Naive B cell (primary cell): ENCODE results near the gene ZNF609. TPM values are rescaled to one million over a fixed set of nuclear protein-coding genes. Genes with fewer than 3 reads are reported as not detected.

Experiments
- ATAC-seq, 2 donors: fragments of 150-1000 bp; cut with Tn5 transposase; 2 replicates each; pipeline ENCODE4 v1.10.0; 2021; ENCODE audit warnings: low read depth in 2 of 2, mild to moderate bottlenecking in 2 of 2, moderate library complexity in 2 of 2
- DNase-seq: peaks from one replicate; pipeline ENCODE4 v3.0.0; 2022
- H3K27ac Mint-ChIP-seq, 6 donors: one replicate each; pipeline ENCODE4 v1.8.0; 2020 to 2022; ENCODE audit warnings: mild to moderate bottlenecking in 6 of 6, mixed read lengths in 6 of 6, moderate library complexity in 5 of 6, inconsistent platforms in 2 of 6
- H3K27me3 Mint-ChIP-seq, 3 donors: one replicate each; pipeline ENCODE4 v1.8.0; 2021 to 2022; ENCODE audit warnings: mixed read lengths in 3 of 3, mild to moderate bottlenecking in 1 of 3
- H3K36me3 Mint-ChIP-seq, 2 donors: one replicate each; pipeline ENCODE4 v1.8.0; 2020 to 2022; ENCODE audit warnings: mixed read lengths in 2 of 2, inconsistent platforms in 1 of 2, mild to moderate bottlenecking in 1 of 2
- H3K4me1 Mint-ChIP-seq, 3 donors: one replicate each; pipeline ENCODE4 v1.8.0; 2020 to 2022; ENCODE audit warnings: mixed read lengths in 3 of 3, inconsistent platforms in 1 of 3, mild to moderate bottlenecking in 1 of 3, moderate library complexity in 1 of 3
- H3K4me3 Mint-ChIP-seq, 8 donors: one replicate each; pipeline ENCODE4 v1.8.0; 2020 to 2022; ENCODE audit warnings: mild to moderate bottlenecking in 8 of 8, mixed read lengths in 8 of 8, moderate library complexity in 8 of 8, inconsistent platforms in 2 of 8
- H3K9me3 Mint-ChIP-seq, 7 donors: one replicate each; pipeline ENCODE4 v1.8.0; 2020 to 2022; ENCODE audit warnings: mixed read lengths in 7 of 7, mild to moderate bottlenecking in 5 of 7, inconsistent platforms in 2 of 7, moderate library complexity in 1 of 7
- polyA plus RNA-seq, 6 donors: library from polyadenylated mRNA; unstranded; fragments of 300-500 nt; fragmentation: Illumina TruSeq; gene quantifications; one replicate each; pipeline ENCODE4 v1.2.3, GENCODE V29; 2021; ENCODE audit warnings: low read depth in 6 of 6

ZNF609 gene, protein sequence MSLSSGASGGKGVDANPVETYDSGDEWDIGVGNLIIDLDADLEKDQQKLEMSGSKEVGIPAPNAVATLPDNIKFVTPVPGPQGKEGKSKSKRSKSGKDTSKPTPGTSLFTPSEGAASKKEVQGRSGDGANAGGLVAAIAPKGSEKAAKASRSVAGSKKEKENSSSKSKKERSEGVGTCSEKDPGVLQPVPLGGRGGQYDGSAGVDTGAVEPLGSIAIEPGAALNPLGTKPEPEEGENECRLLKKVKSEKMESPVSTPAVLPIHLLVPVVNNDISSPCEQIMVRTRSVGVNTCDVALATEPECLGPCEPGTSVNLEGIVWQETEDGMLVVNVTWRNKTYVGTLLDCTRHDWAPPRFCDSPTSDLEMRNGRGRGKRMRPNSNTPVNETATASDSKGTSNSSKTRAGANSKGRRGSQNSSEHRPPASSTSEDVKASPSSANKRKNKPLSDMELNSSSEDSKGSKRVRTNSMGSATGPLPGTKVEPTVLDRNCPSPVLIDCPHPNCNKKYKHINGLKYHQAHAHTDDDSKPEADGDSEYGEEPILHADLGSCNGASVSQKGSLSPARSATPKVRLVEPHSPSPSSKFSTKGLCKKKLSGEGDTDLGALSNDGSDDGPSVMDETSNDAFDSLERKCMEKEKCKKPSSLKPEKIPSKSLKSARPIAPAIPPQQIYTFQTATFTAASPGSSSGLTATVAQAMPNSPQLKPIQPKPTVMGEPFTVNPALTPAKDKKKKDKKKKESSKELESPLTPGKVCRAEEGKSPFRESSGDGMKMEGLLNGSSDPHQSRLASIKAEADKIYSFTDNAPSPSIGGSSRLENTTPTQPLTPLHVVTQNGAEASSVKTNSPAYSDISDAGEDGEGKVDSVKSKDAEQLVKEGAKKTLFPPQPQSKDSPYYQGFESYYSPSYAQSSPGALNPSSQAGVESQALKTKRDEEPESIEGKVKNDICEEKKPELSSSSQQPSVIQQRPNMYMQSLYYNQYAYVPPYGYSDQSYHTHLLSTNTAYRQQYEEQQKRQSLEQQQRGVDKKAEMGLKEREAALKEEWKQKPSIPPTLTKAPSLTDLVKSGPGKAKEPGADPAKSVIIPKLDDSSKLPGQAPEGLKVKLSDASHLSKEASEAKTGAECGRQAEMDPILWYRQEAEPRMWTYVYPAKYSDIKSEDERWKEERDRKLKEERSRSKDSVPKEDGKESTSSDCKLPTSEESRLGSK (N-terminal part only)
- 1 to 10 TPM in 5 of 6 donors, under 1 TPM in 1; 0.83 to 4.4 (median 2.6) TPM for polyA plus RNA-seq

DNA sequence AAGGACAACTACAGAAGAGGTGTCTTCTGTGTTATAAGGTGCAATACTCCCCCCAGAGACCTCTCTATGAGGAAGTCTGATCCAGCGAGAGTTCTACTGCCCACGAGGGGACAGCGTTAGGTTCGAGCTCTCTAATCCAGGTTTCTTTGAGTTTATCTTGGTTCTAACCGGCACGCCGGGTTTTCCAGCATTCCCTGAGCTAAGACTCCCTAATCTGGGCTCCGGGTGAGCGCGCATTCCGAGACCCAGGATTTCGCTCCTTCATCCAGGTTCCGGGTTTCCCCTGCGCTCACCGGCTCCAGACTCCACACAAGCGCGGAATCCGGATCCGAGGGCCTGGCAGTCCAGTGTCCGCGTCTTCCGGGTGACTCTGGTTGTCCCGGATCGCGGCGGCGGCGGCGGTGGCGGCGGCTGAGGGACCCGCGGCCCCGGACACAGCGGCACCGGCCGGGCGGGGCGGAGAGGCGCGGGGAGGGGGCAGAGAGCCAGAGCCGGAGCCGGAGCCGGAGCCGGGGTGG, at the start of gene ZNF609:
Gene ZNF609, plus strand, starts transcription at position 373 of the 518 bp plus-strand sequence. CDS start 38,842 bp downstream, outside the sequence.
- Mint-ChIP-seq H3K36me3 (no peaks in the 10 kb centered on the region), H3K4me3 (peak within 1 kb of the TSS; percentile 84 to 96 (median 92)), H3K27me3 (no peaks in the 10 kb centered on the region), H3K9me3 (no peaks in the 10 kb centered on the region), H3K4me1 (peaks cover 46 to 58% (median 53%) of the 10 kb centered on the region in 3 donors), H3K27ac (peak within 1 kb of the TSS; percentile 59 to 90 (median 74))
- ATAC-seq = peak; percentile 55
- DNase-seq = peak; percentile 81

DNA sequence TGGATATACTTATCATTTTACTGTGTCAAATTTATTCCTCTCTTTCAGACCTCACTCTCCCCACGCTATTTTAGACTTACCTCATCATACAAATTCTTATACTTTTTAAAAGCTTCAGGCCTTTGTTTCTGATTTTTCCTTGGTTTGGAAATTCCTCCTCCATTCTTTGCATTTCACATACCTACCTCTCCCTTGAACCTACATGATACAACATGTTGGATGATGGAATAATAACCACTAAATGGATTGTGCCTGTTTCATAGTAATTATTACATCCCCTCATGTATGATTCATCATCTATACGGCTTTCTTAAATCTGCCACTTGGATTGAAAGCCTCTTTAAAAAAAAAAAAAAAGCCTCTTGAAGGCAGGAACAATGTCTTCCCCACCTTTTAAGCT, 48.2 kb upstream of the ZNF609 start:
- DNase-seq (no peak), ATAC-seq (no peak)
- H3K4me3 Mint-ChIP-seq = no peak overlapping the region
- H3K36me3 Mint-ChIP-seq = peaks cover 30 to 53% of the 10 kb centered on the region in 2 donors
- no peaks in the 10 kb centered on the region for H3K27me3 Mint-ChIP-seq
- H3K9me3 Mint-ChIP-seq = no peaks in the 10 kb centered on the region
- H3K27ac Mint-ChIP-seq = no peak overlapping the region
- no peaks in the 10 kb centered on the region for H3K4me1 Mint-ChIP-seq

DNA sequence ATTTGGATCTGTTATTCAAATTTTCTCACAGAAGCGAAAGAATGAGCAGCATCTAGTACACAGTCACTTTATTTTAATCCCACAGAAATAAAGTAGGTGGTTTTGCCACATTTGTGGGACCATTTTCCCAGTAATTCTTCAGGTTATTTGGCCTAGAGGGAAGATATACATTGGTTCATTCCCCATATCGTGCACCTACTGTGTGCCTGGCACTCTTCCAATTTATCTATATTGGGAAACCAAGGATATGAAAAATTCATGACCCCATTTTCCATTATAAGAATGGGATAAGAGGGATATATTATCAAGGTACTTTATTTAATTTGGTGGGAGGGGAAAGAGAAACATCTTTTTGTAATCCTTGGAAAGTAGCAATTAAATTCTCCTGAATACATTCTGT, 37.7 kb upstream of the ZNF609 start:
- H3K36me3 Mint-ChIP-seq = peaks cover 0 to 19% of the 10 kb centered on the region in 2 donors
- H3K27me3 Mint-ChIP-seq = no peaks in the 10 kb centered on the region
- H3K4me1 Mint-ChIP-seq = peaks cover 0 to 10% (median 8%) of the 10 kb centered on the region in 3 donors
- ATAC-seq = no peak
- H3K4me3 Mint-ChIP-seq = no peak overlapping the region
- no peak overlapping the region for H3K27ac Mint-ChIP-seq
- no peaks in the 10 kb centered on the region for H3K9me3 Mint-ChIP-seq
- DNase-seq = no peak

DNA sequence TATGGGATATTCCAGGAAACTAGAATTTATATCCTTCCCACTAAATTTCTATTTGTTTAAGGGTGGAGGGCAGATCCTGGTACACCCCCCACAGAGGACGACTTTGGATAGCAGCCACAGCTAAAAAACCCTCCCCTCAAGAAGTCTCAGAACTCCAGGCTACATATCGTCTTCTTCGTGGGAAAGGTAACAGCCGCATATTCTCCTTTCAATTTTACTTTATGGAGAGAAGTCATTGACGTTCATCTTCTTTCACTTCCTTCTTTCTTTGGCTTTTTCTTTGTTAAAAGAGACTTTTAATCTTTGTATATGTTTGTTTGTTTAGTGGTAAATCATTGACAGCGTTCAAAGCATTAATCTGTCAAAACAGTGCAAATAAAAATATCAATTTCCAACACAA, 36.4 kb upstream of the ZNF609 start:
- H3K27ac Mint-ChIP-seq = peak overlapping the region in 1 of 6 donors; percentile 82
- H3K27me3 Mint-ChIP-seq = no peaks in the 10 kb centered on the region
- no peaks in the 10 kb centered on the region for H3K9me3 Mint-ChIP-seq
- ATAC-seq = no peak
- peak overlapping the region in 1 of 8 donors; percentile 72 for H3K4me3 Mint-ChIP-seq
- peaks cover 0 to 22% of the 10 kb centered on the region in 2 donors for H3K36me3 Mint-ChIP-seq
- peaks cover 0 to 11% (median 8%) of the 10 kb centered on the region in 3 donors for H3K4me1 Mint-ChIP-seq
- DNase-seq = no peak

DNA sequence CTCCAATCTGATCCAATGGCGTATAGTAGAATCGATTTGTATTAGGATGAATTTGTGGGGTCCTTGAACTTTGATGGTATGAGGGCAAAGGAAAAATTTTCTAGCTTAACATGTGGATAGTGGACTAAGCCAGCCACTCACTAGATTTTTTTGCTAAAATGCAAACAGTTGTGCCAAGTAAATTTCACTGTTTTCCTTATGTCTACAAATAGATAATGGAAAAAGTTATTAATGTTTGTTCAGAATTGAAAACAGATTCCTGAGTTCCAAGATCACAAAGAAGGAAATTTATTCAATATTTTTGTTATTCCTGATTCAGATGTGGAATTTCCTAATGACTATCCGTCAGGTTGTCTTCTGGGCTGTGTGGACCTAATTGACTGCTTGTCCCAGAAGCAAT, 35.2 kb upstream of the ZNF609 start:
- H3K27me3 Mint-ChIP-seq = no peaks in the 10 kb centered on the region
- no peak overlapping the region for H3K4me3 Mint-ChIP-seq
- DNase-seq (no peak), ATAC-seq (no peak)
- H3K27ac Mint-ChIP-seq = peak overlapping the region in 1 of 6 donors; percentile 36
- no peaks in the 10 kb centered on the region for H3K9me3 Mint-ChIP-seq
- H3K4me1 Mint-ChIP-seq = peaks cover 5 to 11% (median 8%) of the 10 kb centered on the region in 3 donors
- peaks cover 0 to 22% of the 10 kb centered on the region in 2 donors for H3K36me3 Mint-ChIP-seq

DNA sequence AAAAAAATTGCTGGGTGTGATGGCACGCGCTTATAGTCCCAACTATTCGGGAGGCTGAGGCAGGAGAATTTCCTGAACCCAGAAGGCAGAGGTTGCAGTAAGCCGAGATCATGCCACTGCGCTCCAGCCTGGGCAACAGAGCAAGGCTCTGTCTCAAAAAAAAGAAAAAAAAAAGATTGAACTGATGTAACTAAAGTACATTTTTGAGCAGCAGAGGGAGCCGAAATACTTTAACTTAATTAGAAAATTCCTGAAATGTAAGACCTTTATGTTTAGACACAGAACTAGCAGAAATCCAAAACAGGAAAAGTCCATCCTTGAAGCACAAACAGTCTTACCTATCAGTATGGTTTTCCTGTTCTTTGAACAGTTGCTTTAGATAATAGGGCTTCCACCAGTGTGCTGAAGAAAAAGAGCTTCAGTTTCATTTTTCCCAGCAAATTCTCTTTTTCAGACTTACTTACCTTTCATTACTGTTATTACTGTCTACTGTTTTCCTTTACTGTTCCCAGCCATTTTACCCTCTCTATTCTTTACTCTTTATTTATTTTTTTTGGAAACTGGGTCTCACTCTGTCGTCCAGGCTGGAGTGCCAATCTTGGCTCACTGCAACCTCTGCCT, 33.4 kb upstream of the ZNF609 start:
- peak overlapping the region in 1 of 8 donors; percentile 53 for H3K4me3 Mint-ChIP-seq
- H3K36me3 Mint-ChIP-seq = peaks cover 0 to 22% of the 10 kb centered on the region in 2 donors
- H3K27ac Mint-ChIP-seq = peak overlapping the region in 2 of 6 donors; percentile 78 to 80
- no peaks in the 10 kb centered on the region for H3K27me3 Mint-ChIP-seq
- H3K4me1 Mint-ChIP-seq = peaks cover 5 to 11% (median 8%) of the 10 kb centered on the region in 3 donors
- DNase-seq (no peak), ATAC-seq (no peak)
- no peaks in the 10 kb centered on the region for H3K9me3 Mint-ChIP-seq

DNA sequence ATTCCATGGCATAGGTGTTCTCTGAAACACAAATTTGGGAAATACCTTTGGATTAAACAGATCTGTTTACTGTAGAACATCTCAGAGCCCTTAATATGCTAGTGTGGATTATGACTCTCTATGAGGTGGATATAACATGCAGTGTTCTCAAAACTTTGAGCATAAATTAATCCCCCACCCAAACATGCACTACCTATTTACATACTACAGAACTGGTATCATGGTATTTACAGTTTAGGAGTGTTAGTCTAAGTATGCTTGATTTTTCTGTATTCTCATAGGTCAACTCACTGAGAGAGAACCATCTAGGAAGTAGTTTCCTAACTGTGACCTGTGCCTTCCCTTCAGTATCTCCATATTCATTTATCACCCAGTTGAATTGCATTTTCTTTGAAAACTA, 30.9 kb upstream of the ZNF609 start:
- H3K27me3 Mint-ChIP-seq = no peaks in the 10 kb centered on the region
- no peaks in the 10 kb centered on the region for H3K9me3 Mint-ChIP-seq
- peaks cover 7 to 17% of the 10 kb centered on the region in 2 donors for H3K36me3 Mint-ChIP-seq
- no peak for ATAC-seq
- no peak overlapping the region for H3K4me3 Mint-ChIP-seq
- DNase-seq = no peak
- H3K4me1 Mint-ChIP-seq = peaks cover 0 to 5% (median 5%) of the 10 kb centered on the region in 3 donors
- H3K27ac Mint-ChIP-seq = peak overlapping the region in 1 of 6 donors; percentile 33

DNA sequence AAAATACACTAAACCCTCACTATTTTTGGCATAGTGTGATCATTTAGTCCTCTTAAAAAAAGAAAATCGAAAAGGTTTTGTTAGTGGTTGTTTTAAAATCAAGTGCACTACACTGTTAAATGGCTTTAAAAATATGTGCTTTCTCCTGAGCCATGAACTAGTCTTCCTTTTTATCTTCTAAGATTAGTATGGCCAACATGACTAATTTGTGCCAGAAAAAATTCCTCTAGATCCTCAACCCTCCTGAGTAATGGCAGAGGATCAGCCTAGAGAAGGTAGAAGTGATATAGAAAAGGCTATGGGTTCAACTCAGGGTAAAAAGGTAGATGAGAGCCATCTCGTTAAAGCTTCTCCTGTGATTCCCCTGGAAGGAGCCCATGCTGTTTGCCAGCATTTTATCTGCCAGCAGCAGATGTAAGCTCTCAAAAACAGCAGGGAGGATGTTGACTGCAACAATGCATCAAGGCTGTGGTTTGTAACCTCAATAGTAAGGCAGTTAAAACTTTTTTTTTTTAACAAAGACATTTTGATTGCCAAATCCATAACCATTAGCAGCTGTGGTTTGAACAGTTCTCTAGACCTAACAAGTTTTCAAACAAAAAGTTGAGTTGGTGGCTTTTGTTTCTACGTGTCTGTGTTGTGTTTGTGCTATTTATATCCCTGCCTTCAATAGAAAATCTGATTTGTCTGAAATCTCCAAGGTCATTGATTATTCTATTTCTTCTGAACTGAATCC, 30.2 kb upstream of the ZNF609 start:
- no peak overlapping the region for H3K4me3 Mint-ChIP-seq
- H3K27me3 Mint-ChIP-seq = no peaks in the 10 kb centered on the region
- ATAC-seq (no peak), DNase-seq (no peak)
- peaks cover 0 to 5% (median 5%) of the 10 kb centered on the region in 3 donors for H3K4me1 Mint-ChIP-seq
- H3K27ac Mint-ChIP-seq = peak overlapping the region in 2 of 6 donors; percentile 45 to 49
- H3K9me3 Mint-ChIP-seq = no peaks in the 10 kb centered on the region
- H3K36me3 Mint-ChIP-seq = peaks cover 7 to 16% of the 10 kb centered on the region in 2 donors

DNA sequence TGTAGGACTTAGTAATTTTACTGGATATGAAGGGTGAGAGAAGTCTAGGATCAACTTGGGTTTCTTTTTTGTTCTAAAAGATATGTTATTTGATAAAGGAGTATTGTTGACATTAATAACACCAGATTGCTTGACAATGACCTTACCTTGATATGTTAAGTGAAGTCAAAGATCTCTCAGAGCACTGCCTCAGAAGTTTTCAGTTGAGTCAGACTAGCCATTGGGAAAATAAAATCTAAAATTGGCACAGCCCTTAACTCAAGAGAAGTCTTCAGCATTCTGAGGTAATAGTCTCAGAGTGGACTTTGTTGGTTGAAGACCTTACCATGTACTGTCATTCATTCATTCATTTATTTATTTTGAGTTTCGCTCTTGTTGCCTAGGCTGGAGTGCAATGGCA, 22.4 kb upstream of the ZNF609 start:
- peak overlapping the region in 1 of 6 donors; percentile 66 for H3K27ac Mint-ChIP-seq
- no peaks in the 10 kb centered on the region for H3K9me3 Mint-ChIP-seq
- H3K36me3 Mint-ChIP-seq = peaks cover 7 to 14% of the 10 kb centered on the region in 2 donors
- ATAC-seq = no peak
- H3K4me1 Mint-ChIP-seq = peaks cover 0 to 6% (median 2%) of the 10 kb centered on the region in 3 donors
- no peak for DNase-seq
- no peak overlapping the region for H3K4me3 Mint-ChIP-seq
- H3K27me3 Mint-ChIP-seq = no peaks in the 10 kb centered on the region

DNA sequence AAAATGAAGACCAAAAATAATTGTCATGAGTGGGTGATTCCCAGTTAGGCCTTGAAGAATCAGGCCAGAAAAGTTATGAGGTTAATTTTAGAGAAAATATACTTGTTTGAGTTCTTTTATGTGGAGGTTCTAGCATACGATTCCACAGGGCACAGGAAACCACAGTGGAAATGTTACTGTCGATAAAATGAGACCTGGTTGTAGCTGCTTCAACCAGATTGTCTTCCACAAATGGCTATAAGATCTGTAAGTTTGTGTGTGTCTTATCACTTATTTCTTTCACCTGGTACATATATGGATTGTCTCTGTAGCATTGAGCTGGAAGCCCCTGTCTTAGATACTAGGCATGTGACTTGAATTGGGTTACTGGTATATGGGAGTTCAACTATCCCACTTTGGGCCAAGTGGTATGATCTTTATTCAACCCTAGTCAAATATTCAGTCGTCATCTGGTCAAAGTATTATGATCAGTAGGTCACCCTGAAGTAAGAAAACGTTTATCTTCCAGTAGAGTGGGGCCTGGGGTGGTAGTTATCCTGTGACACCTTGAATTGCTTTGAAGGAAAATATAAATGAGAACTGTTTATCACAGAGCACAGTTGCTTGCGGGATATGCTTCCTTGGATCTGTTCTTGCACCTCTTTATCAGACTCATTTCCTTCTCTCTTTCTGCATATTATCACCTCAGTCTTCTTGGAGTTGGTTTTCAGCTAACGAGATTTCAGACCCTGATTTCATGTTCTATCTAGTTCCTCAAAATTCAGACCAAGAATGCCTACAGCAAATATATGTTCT, 21.5 kb upstream of the ZNF609 start:
- Mint-ChIP-seq H3K9me3 (no peaks in the 10 kb centered on the region), H3K36me3 (peaks cover 0 to 10% of the 10 kb centered on the region in 2 donors), H3K27ac (peak overlapping the region in 2 of 6 donors; percentile 34 to 43), H3K4me1 (peaks cover 0 to 6% (median 4%) of the 10 kb centered on the region in 3 donors), H3K27me3 (no peaks in the 10 kb centered on the region), H3K4me3 (no peak overlapping the region)
- ATAC-seq (no peak), DNase-seq (no peak)

DNA sequence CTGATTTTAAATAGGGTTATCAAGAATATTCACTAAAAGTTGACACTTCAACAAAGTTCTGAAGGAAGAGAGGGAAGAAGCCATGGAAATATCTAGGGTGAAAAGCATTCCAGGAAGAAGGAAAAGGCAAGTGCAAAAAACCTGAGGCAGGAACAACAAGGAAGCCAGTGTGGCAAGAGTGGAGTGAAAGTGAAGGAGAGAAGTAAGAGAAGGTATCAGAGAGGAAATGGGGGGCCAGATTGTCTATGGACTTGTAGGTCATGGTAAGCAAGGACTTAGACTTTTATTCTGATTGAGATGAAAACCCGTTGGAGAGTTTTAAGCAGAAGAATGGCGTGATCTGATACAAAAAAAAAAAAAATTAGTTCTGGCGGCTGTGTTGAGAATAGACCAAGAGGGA, 18.5 kb upstream of the ZNF609 start:
- Mint-ChIP-seq H3K36me3 (peaks cover 1 to 5% of the 10 kb centered on the region in 2 donors), H3K27ac (peak overlapping the region in 1 of 6 donors; percentile 91), H3K4me3 (no peak overlapping the region), H3K9me3 (no peaks in the 10 kb centered on the region), H3K27me3 (no peaks in the 10 kb centered on the region), H3K4me1 (peaks cover 0 to 6% (median 4%) of the 10 kb centered on the region in 3 donors)
- ATAC-seq (no peak), DNase-seq (no peak)
